Superior temporal gyrus (tissue), 1 donor: Measurements from ENCODE around the gene NR3C1.
A peak's percentile ranks its signal among the peaks of the same experiment; 100 is the strongest.

ENCODE experiments used
- DNase-seq: peaks from one replicate; pipeline ENCODE4 v3.0.0-alpha.2; 2016; ENCODE audit errors: extremely low spot score

The NR3C1 gene

GRCh38 chr5:143362664-143363227, 40.7 kb downstream of the NR3C1 start:
- DNase-seq, result no peak

GRCh38 chr5:143361438-143361837, 42.0 kb downstream of the NR3C1 start:
- DNase-seq, result no peak

- peak; percentile 42 for DNase-seq
Measured at GRCh38 chr5:143360755-143361154, 42.7 kb downstream of the NR3C1 start.

- no peak for DNase-seq
Measured at GRCh38 chr5:143359869-143360268, 43.6 kb downstream of the NR3C1 start.

- DNase-seq, result no peak
Measured at GRCh38 chr5:143356855-143357583, 46.5 kb downstream of the NR3C1 start.

- DNase-seq, result no peak
Measured at GRCh38 chr5:143355710-143356109, 47.8 kb downstream of the NR3C1 start.

- DNase-seq, result no peak
Measured at GRCh38 chr5:143354025-143354424, 49.5 kb downstream of the NR3C1 start.

GRCh38 chr5:143352691-143353090, 50.8 kb downstream of the NR3C1 start:
- no peak for DNase-seq

GRCh38 chr5:143350751-143351602, 52.5 kb downstream of the NR3C1 start:
- DNase-seq, result peak; percentile 45

GRCh38 chr5:143350341-143350740, 53.1 kb downstream of the NR3C1 start:
- no peak for DNase-seq

- DNase-seq, result peak; percentile 18
Measured at GRCh38 chr5:143349177-143349576, 54.3 kb downstream of the NR3C1 start.

- DNase-seq, result peak; percentile 45
Measured at GRCh38 chr5:143347698-143348344, 55.7 kb downstream of the NR3C1 start.

- peak; percentile 18 for DNase-seq
Measured at GRCh38 chr5:143347046-143347445, 56.4 kb downstream of the NR3C1 start.

GRCh38 chr5:143345671-143346440, 57.6 kb downstream of the NR3C1 start:
- peak; percentile 24 for DNase-seq

GRCh38 chr5:143343042-143343441, 60.4 kb downstream of the NR3C1 start:
- peak; percentile 45 for DNase-seq

- DNase-seq, result peak; percentile 32
Measured at GRCh38 chr5:143342607-143343006, 60.9 kb downstream of the NR3C1 start.

- DNase-seq, result no peak
Measured at GRCh38 chr5:143341807-143342570, 61.5 kb downstream of the NR3C1 start.

GRCh38 chr5:143340891-143341685, 62.4 kb downstream of the NR3C1 start:
- no peak for DNase-seq

- no peak for DNase-seq
Measured at GRCh38 chr5:143338658-143339366, 64.7 kb downstream of the NR3C1 start.
